ENCODE measurements around the gene PPP1R27.
A peak's percentile ranks its signal among the peaks of the same experiment; 100 is the strongest.
"Not testable (repeated sequence)": the region's sequence is repeated elsewhere in the genome, so short reads cannot be mapped to it uniquely, and the experiment has no call there.

The PPP1R27 gene

GRCh38 chr17:81840826-81841778 is 6.3 kb upstream of the PPP1R27 start:
- no peak for DNase-seq (ENCODE audit: low read depth)

- not testable (repeated sequence) for DNase-seq (ENCODE audit: low read depth)
Measured at GRCh38 chr17:81840059-81840458, 5.2 kb upstream of the PPP1R27 start.

- no peak for DNase-seq (ENCODE audit: low read depth)
Measured at GRCh38 chr17:81839301-81839700, 4.5 kb upstream of the PPP1R27 start.

- DNase-seq (ENCODE audit: low read depth): no peak
Measured at GRCh38 chr17:81838753-81839255, 4.0 kb upstream of the PPP1R27 start.

GRCh38 chr17:81837641-81838040 is 2.8 kb upstream of the PPP1R27 start:
- no peak for DNase-seq (ENCODE audit: low read depth)

GRCh38 chr17:81833921-81834830 is 674 bp downstream of the PPP1R27 start:
- DNase-seq (ENCODE audit: low read depth): no peak

- DNase-seq (ENCODE audit: low read depth): peak; percentile 94
Measured at GRCh38 chr17:81833160-81833920, 1.5 kb downstream of the PPP1R27 start, which contains the start of gene MCRIP1. MCRIP1 (minus strand) TSS chr17:81833291; CDS start chr17:81824506, 8,785 bp downstream.

- DNase-seq (ENCODE audit: low read depth): peak; percentile 23
Measured at GRCh38 chr17:81832608-81833159, 2.2 kb downstream of the PPP1R27 start.

- peak; percentile 34 for DNase-seq (ENCODE audit: low read depth)
Measured at GRCh38 chr17:81831957-81832607, 2.8 kb downstream of the PPP1R27 start.

GRCh38 chr17:81831563-81831956 is 3.3 kb downstream of the PPP1R27 start:
- DNase-seq (ENCODE audit: low read depth): no peak

GRCh38 chr17:81829858-81830257 is 5.0 kb downstream of the PPP1R27 start:
- DNase-seq (ENCODE audit: low read depth): no peak

GRCh38 chr17:81828656-81829055 is 6.2 kb downstream of the PPP1R27 start:
- DNase-seq (ENCODE audit: low read depth): no peak

- no peak for DNase-seq (ENCODE audit: low read depth)
Measured at GRCh38 chr17:81825841-81826466, 8.9 kb downstream of the PPP1R27 start.

- no peak for DNase-seq (ENCODE audit: low read depth)
Measured at GRCh38 chr17:81824595-81824994, 10.3 kb downstream of the PPP1R27 start.

- no peak for DNase-seq (ENCODE audit: low read depth)
Measured at GRCh38 chr17:81823820-81824550, 10.9 kb downstream of the PPP1R27 start.

- DNase-seq (ENCODE audit: low read depth): no peak
Measured at GRCh38 chr17:81822996-81823819, 11.6 kb downstream of the PPP1R27 start.

- DNase-seq (ENCODE audit: low read depth): no peak
Measured at GRCh38 chr17:81822312-81822637, 12.6 kb downstream of the PPP1R27 start.

- no peak for DNase-seq (ENCODE audit: low read depth)
Measured at GRCh38 chr17:81821603-81822311, 13.1 kb downstream of the PPP1R27 start.

Data from stimulated activated CD8-positive, alpha-beta memory T cell treated with anti-CD3 and anti-CD28 coated beads, Interleukin-4, amount 100 ng/mL, for 24 hours (primary cell).